Large intestine (tissue), 3 donors: ENCODE results near the gene ATF7IP2. TPM values are rescaled to one million over a fixed set of nuclear protein-coding genes. Genes with fewer than 3 reads are reported as not detected.
"Not testable (repeated sequence)": the region's sequence is repeated elsewhere in the genome, so short reads cannot be mapped to it uniquely, and the experiment has no call there.

Source experiments
- DNase-seq, 2 donors: peaks; one replicate each; pipeline versions ENCODE4 v3.0.0 to v3.0.0-alpha.2; 2013
- H3K27ac ChIP-seq: one replicate; pipeline ENCODE4 v1.5.1; 2013; ENCODE audit warnings: low read length
- H3K27me3 ChIP-seq: 2 replicates; pipeline ENCODE4 v1.6.1; 2013; ENCODE audit warnings: low read length; ENCODE audit not compliant: control insufficient read depth, insufficient read depth
- H3K36me3 ChIP-seq: 2 replicates; pipeline ENCODE4 v1.6.1; 2013; ENCODE audit warnings: low read length; ENCODE audit not compliant: control insufficient read depth, insufficient read depth
- H3K4me1 ChIP-seq: one replicate; pipeline ENCODE4 v1.6.1; 2013; ENCODE audit warnings: low read length; ENCODE audit not compliant: control insufficient read depth, insufficient read depth
- H3K4me3 ChIP-seq: one replicate; pipeline ENCODE4 v1.5.1; 2013; ENCODE audit warnings: low read length
- H3K9me3 ChIP-seq: one replicate; pipeline ENCODE4 v1.6.1; 2013; ENCODE audit warnings: mild to moderate bottlenecking, low read depth, low read length, moderate library complexity; ENCODE audit not compliant: control insufficient read depth
- WGBS: methylation state at CpG from one replicate; pipeline ENCODE4 v1.1.5; 2013; ENCODE audit warnings: low lambda C conversion rate; ENCODE audit not compliant: insufficient coverage; 5-methylcytosine and 5-hydroxymethylcytosine counted together
- polyA plus RNA-seq: library from polyadenylated mRNA; unstranded; fragments of 120-200 nt; gene quantifications from one replicate; pipeline ENCODE4 v1.2.1, GENCODE V29; 2013

ATF7IP2 gene
- polyA plus RNA-seq, 1 donor, result 52.9 TPM

- Histone ChIP-seq H3K27ac (no peak overlapping the region), H3K27me3 (no peaks in the 10 kb centered on the region), H3K4me1 (no peaks in the 10 kb centered on the region), H3K36me3 (peaks cover 16% of the 10 kb centered on the region), H3K9me3 (peaks cover 51% of the 10 kb centered on the region), H3K4me3 (no peak overlapping the region)
- no CpG with 5 or more reads among the region's 4 CpGs for WGBS
- no peak for DNase-seq
Measured at GRCh38 chr16:10405386-10405939, 19.6 kb downstream of the ATF7IP2 start.

DNA sequence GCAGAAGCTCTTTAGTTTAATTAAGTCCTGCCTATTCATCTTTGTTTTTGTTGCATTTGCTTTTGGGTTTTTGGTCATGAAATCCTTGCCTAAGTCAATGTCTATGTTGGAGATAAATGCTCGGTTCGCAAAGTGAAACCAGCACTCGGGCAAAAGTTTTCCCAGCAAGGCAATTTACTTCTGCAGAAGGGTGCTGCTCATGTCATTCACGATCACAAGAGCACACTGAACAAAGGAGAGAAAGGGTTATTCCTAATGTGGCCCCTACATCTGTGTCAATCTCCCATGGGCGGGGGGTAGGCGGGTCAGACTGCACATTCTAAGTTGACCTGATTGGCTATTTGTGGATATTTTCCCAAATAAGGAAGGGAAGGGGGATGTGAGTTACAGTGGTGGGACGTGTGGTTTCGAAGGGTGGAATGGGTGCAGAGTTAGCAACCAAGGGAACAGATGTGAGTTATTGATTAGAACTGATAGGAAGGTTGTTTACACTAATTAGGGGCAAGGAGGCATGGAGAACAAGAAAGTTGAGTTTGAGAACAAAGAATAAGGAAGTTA lies 23.0 kb downstream of the ATF7IP2 start:
- Histone ChIP-seq H3K4me1 (no peaks in the 10 kb centered on the region), H3K27me3 (no peaks in the 10 kb centered on the region), H3K4me3 (no peak overlapping the region), H3K36me3 (peaks cover 13% of the 10 kb centered on the region), H3K27ac (no peak overlapping the region), H3K9me3 (peaks cover 43% of the 10 kb centered on the region)
- no peak for DNase-seq
- 43% methylated on average over 2 of the region's 8 CpGs for WGBS

DNA sequence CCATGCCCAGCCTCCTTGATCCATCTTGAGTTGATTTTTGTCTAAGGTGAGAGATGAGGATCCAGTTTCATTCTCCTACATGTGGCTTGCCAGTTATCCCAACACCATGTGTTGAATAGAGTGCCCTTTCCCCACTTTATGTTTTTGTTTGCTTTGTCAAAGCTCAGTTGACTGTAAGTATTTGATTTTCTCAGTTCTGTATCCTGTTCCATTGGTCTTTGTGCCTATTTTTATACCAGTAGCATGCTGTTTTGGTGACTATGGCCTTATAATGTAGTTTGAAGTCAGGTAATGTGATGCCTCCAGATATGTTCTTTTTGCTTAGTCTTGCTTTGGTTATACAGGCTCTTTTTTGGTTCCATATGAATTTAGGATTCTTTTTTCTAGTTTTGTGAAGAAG lies 23.9 kb downstream of the ATF7IP2 start:
- peaks cover 36% of the 10 kb centered on the region for H3K9me3 ChIP-seq
- H3K4me1 ChIP-seq, H3K27ac ChIP-seq, H3K36me3 ChIP-seq, DNase-seq, H3K4me3 ChIP-seq, H3K27me3 ChIP-seq: not testable (repeated sequence)

DNA sequence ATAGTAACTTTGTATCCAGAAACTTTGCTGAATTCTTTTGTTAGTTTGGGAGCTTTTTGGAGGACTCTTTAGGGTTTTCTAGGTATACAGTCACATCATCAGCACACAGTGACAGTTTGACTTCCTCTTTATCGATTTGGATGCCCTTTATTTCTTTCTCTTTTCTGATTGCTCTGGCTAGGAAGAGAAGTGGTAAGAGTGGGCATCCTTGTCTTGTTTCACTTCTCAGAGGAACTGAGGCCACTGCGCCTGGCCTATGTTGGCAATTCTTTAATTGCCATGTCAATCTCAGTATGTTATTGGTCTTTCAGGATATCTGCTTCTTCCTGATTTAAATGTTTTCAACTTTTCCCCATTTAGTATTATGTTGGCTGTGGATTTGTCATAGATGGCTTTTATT lies 24.6 kb downstream of the ATF7IP2 start:
- Histone ChIP-seq H3K4me1 (no peaks in the 10 kb centered on the region), H3K9me3 (peaks cover 33% of the 10 kb centered on the region), H3K27ac (no peak overlapping the region), H3K36me3 (peaks cover 2% of the 10 kb centered on the region), H3K4me3 (no peak overlapping the region), H3K27me3 (no peaks in the 10 kb centered on the region)
- no peak for DNase-seq
- no CpG with 5 or more reads among the region's 2 CpGs for WGBS

DNA sequence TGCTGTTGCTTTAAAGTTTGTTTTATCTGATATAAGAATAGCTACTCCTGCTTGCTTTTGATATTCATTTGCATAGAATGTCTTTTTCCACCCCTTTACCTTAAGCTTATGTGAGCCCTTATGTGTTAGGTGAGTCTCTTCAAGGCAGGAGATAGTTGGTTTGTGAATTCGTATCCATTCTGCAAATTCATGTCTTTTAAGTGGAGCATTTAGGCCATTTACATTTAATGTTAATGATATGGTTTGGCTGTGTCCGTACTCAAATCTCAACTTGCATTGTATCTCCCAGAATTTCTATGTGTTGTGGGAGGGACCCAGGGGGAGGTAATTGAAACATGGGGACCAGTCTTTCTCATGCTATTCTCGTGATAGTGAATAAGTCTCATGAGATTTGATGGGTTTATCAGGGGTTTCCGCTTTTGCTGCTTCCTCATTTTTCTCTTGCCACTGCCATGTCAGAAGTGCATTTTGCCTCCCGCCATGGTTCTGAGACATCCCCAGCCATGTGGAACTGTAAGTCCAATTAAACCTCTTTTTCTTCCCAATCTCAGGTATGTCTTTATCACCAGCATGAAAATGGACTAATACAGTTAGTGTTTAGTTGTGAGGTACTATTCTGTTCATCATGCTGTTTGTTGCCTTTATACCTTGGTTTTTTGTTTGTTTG lies 27.2 kb downstream of the ATF7IP2 start:
- no peaks in the 10 kb centered on the region for H3K27me3 ChIP-seq
- no peaks in the 10 kb centered on the region for H3K4me1 ChIP-seq
- H3K27ac ChIP-seq, result no peak overlapping the region
- H3K4me3 ChIP-seq, result no peak overlapping the region
- H3K36me3 ChIP-seq, result peaks cover 3% of the 10 kb centered on the region
- no peak for DNase-seq
- 86% methylated on average over 1 of the region's 5 CpGs for WGBS
- peaks cover 38% of the 10 kb centered on the region for H3K9me3 ChIP-seq

DNA sequence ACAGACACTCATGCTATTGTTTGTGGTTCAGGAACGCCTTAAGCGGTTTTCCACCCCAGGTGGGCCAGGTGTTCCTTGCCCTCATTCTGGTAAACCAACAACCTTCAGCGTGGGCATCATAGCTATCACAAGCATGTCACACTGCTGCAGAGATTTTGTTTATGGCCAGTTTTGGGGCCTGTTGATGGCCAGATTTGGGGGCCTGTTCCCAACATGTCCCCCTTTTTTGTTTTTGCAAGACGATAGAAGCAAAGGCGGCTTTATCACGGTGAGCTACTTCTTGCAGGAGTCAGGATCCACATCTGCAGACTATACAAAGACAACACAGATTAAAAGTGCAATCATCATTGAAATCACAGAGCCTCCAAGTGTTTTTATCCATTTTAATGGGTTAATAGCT lies 32.3 kb downstream of the ATF7IP2 start:
- H3K9me3 ChIP-seq, result peaks cover 19% of the 10 kb centered on the region
- WGBS, result no CpG with 5 or more reads among the region's 6 CpGs
- not testable (repeated sequence) for DNase-seq, H3K4me3 ChIP-seq, H3K36me3 ChIP-seq, H3K27me3 ChIP-seq, H3K4me1 ChIP-seq, H3K27ac ChIP-seq

- no peak overlapping the region for H3K27ac ChIP-seq
- H3K4me3 ChIP-seq, result no peak overlapping the region
- peaks cover 19% of the 10 kb centered on the region for H3K9me3 ChIP-seq
- no peaks in the 10 kb centered on the region for H3K4me1 ChIP-seq
- peaks cover 9% of the 10 kb centered on the region for H3K36me3 ChIP-seq
- no CpG with 5 or more reads among the region's 3 CpGs for WGBS
- no peak for DNase-seq
- H3K27me3 ChIP-seq, result no peaks in the 10 kb centered on the region
Measured at GRCh38 chr16:10419701-10420100, 33.8 kb downstream of the ATF7IP2 start.

DNA sequence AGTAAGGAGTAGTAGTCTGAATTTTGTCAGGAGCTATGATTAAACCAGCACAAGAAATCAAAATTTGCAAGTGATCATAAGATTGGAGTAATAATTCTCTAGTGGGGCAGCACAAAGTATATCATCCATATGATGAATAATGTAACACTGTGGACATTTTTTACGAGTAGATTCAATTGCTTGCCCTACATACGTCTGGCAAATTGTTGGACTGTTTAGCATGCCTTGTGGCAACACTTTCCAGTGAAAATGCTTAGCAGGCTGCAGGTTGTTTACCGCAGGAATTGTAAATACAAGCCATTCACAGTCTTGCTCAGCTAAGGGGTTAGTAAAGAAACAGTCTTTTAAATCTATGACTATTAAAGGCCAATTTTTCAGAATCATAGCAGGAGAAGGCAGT lies 35.7 kb downstream of the ATF7IP2 start:
- H3K27me3 ChIP-seq, result no peaks in the 10 kb centered on the region
- H3K9me3 ChIP-seq, result peaks cover 7% of the 10 kb centered on the region
- no peak for DNase-seq
- H3K27ac ChIP-seq, result no peak overlapping the region
- H3K4me3 ChIP-seq, result no peak overlapping the region
- H3K4me1 ChIP-seq, result no peaks in the 10 kb centered on the region
- WGBS, result 100% methylated on average over 1 of the region's 3 CpGs
- H3K36me3 ChIP-seq, result peaks cover 9% of the 10 kb centered on the region

DNA sequence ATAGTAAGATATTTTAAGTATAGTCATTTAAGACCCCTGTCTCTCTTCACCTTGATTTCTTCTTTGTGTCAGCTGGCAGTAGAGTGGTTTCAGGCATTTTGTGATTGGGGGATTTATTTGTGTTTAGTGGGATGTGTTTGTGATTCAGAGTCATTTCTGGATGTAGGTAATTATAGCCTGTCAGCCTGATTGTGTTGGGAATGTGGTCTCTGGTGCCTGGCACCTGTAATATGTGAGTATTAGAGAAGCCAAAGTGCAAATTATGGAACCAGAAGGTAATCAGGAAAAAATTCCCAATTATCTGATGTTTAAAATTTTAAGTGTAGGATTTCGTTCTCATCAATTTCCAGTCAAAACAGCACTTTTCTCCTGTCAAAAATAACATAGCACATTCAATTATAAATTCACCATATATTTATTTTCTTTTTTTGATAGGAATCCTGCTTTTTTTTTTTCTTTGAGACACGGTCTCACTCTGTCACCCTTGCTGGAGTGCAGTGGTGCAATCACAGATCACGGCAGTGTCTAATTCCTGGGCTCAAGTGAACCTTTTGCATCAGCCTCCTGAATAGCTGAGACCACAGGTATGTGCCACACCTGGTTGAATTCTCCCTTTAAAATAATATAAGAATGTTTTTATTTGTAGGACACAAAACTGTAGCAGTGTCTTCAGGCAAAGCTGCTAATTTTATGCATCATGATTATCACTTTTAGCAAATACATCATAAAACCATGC lies 42.7 kb downstream of the ATF7IP2 start:
- H3K27ac ChIP-seq, result no peak overlapping the region
- no peaks in the 10 kb centered on the region for H3K4me1 ChIP-seq
- no peaks in the 10 kb centered on the region for H3K27me3 ChIP-seq
- no peaks in the 10 kb centered on the region for H3K9me3 ChIP-seq
- H3K4me3 ChIP-seq, result no peak overlapping the region
- WGBS, result 100% methylated on average over 1 of the region's 3 CpGs
- DNase-seq, result no peak
- peaks cover 23% of the 10 kb centered on the region for H3K36me3 ChIP-seq

DNA sequence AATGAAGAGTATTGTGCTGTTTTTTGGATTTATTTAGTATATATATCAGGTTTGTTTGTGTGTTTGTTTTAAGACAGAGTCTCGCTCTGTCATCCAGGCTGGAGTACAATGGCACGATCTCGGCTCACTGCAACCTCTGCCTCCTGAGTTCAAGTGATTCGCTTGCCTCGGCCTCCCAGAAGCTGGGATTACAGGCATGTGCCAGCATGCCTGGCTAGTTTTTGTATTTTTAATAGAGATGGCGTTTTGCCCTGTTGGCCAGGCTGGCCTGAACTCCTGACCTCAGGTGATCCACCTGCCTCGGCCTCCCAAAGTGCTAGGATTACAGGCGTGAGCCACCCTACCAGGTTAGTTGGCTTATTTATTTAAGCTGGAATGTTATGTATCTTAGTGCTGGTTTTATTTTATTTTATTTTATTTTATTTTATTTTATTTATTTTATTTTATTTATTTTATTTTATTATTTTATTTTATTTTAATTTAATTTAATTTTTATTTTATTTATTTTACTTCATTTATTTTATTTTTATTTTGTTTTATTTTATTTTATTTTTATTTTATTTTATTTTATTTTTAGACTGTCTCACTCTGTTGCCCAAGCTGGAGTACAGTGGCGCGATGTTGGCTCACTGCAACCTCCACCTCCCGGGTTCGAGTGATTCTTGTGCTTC lies 43.6 kb downstream of the ATF7IP2 start:
- H3K4me3 ChIP-seq, H3K4me1 ChIP-seq, H3K9me3 ChIP-seq, DNase-seq, H3K27me3 ChIP-seq, H3K27ac ChIP-seq: not testable (repeated sequence)
- H3K36me3 ChIP-seq, result peaks cover 29% of the 10 kb centered on the region
- 100% methylated on average over 2 of the region's 12 CpGs for WGBS
